ENCODE results near the gene IFIT2.

DNA sequence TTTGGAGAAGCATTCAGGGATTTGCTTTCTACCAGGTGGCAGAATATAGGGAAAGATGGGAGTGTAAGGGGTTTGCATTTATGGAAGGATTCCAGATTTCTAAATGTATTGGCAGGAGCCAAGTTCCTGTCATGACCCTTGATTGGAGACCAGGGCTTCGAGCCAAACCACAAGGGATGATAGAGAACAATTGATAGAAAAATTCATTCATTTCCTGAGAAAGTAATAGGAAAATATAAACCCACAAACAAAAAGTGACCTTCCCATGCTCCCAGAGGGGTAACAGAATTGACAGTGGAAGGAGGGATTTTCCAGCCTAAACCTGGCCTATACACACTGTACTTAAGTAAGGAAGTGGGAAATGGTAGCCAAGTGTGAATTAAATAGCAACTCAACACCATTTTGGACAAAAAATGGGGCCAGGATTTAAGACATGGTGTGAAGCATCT is 22.4 kb upstream of the IFIT2 start:
- TF ChIP-seq YY1 (IDR thresholded peaks at IDR 0.05; ENCODE audit: insufficient read depth, insufficient read length) (no peak), ZNF274 (IDR thresholded peaks at IDR 0.05; ENCODE audit: low read depth, low read length) (no peak), SUZ12 (IDR thresholded peaks at IDR 0.05; ENCODE audit: extremely low read depth, insufficient read depth, insufficient read length) (no peak)

Data from NT2/D1 (cell line).